GM18519 (cell line): Measurements from ENCODE around the gene KIF20B.

Experiments used
- ATAC-seq: cut with Tn5 transposase; IDR thresholded peaks from one replicate; pipeline ENCODE4 v1.9.1; 2021; ENCODE audit warnings: mild to moderate bottlenecking, moderate library complexity; ENCODE audit not compliant: unreplicated experiment, low FRiP score

KIF20B gene

GRCh38 chr10:89683883-89684282 lies 17.5 kb upstream of the KIF20B start:
- no peak for ATAC-seq

GRCh38 chr10:89684604-89685003 lies 16.8 kb upstream of the KIF20B start:
- no peak for ATAC-seq

- ATAC-seq = no peak
Observed at GRCh38 chr10:89685936-89686335, 15.5 kb upstream of the KIF20B start.

- no peak for ATAC-seq
Observed at GRCh38 chr10:89690027-89690426, 11.4 kb upstream of the KIF20B start.

- ATAC-seq = no peak
Observed at GRCh38 chr10:89692416-89692815, 9.0 kb upstream of the KIF20B start.

GRCh38 chr10:89693176-89693575 lies 8.2 kb upstream of the KIF20B start:
- ATAC-seq = no peak

GRCh38 chr10:89695307-89695706 lies 6.1 kb upstream of the KIF20B start:
- no peak for ATAC-seq

GRCh38 chr10:89697946-89698345 lies 3.4 kb upstream of the KIF20B start:
- ATAC-seq = no peak

GRCh38 chr10:89699581-89700064 lies 1.8 kb upstream of the KIF20B start:
- ATAC-seq = no peak

GRCh38 chr10:89700923-89701241 lies 508 bp upstream of the KIF20B start:
- no peak for ATAC-seq

GRCh38 chr10:89702121-89702480 lies 711 bp downstream of the KIF20B start:
- ATAC-seq = no peak

GRCh38 chr10:89705466-89705865 lies 4.1 kb downstream of the KIF20B start:
- no peak for ATAC-seq

GRCh38 chr10:89706011-89706410 lies 4.6 kb downstream of the KIF20B start:
- ATAC-seq = no peak

GRCh38 chr10:89707372-89707771 lies 6.0 kb downstream of the KIF20B start:
- ATAC-seq = no peak

- ATAC-seq = no peak
Observed at GRCh38 chr10:89710753-89711152, 9.4 kb downstream of the KIF20B start.

GRCh38 chr10:89734616-89735015 lies 33.2 kb downstream of the KIF20B start:
- ATAC-seq = no peak

- peak; percentile 78 for ATAC-seq
Observed at GRCh38 chr10:89738551-89739209, 37.3 kb downstream of the KIF20B start.

GRCh38 chr10:89741126-89741762 lies 39.9 kb downstream of the KIF20B start:
- no peak for ATAC-seq

- ATAC-seq = no peak
Observed at GRCh38 chr10:89744026-89744425, 42.6 kb downstream of the KIF20B start.

GRCh38 chr10:89745903-89746302 lies 44.5 kb downstream of the KIF20B start:
- ATAC-seq = no peak

- ATAC-seq = no peak
Observed at GRCh38 chr10:89750441-89750840, 49.1 kb downstream of the KIF20B start.

GRCh38 chr10:89755374-89755773 lies 54.0 kb downstream of the KIF20B start:
- ATAC-seq = no peak
